RWPE2 (cell line): ENCODE results near the gene FCGBP.
"Not testable (repeated sequence)": the region's sequence is repeated elsewhere in the genome, so short reads cannot be mapped to it uniquely, and the experiment has no call there.

Experiments
- ATAC-seq: fragments of 200-7000 bp; cut with Tn5 transposase; 3 replicates; pipeline ENCODE4 v1.9.1; 2021; ENCODE audit warnings: low read depth
- DNase-seq: peaks from one replicate; pipeline ENCODE4 v3.0.0-alpha.2; 2020; ENCODE audit warnings: low spot score
- H3K27ac ChIP-seq: fragments of 450-650 bp; 2 replicates; pipeline ENCODE4 v1.5.1; 2017; ENCODE audit warnings: mild to moderate bottlenecking; ENCODE audit not compliant: poor library complexity, severe bottlenecking
- H3K27me3 ChIP-seq: fragments of 250-450 bp; sonication (Bioruptor Pico); 2 replicates; pipeline ENCODE4 v1.5.1; 2021; ENCODE audit warnings: mild to moderate bottlenecking, moderate library complexity; ENCODE audit not compliant: insufficient read depth, poor library complexity, severe bottlenecking
- H3K36me3 ChIP-seq: fragments of 250-450 bp; sonication (Bioruptor Pico); 2 replicates; pipeline ENCODE4 v1.5.1; 2020; ENCODE audit warnings: low read depth, mild to moderate bottlenecking, moderate library complexity
- H3K4me1 ChIP-seq: fragments of 250-450 bp; sonication (Bioruptor Pico); 2 replicates; pipeline ENCODE4 v1.5.1; 2021; ENCODE audit warnings: mild to moderate bottlenecking, moderate library complexity; ENCODE audit not compliant: insufficient read depth, poor library complexity, severe bottlenecking
- H3K4me3 ChIP-seq: fragments of 250-450 bp; sonication (Bioruptor Pico); 2 replicates; pipeline ENCODE4 v1.5.1; 2021; ENCODE audit warnings: mild to moderate bottlenecking, moderate library complexity; ENCODE audit not compliant: severe bottlenecking
- H3K9me3 ChIP-seq: fragments of 250-450 bp; sonication (Bioruptor Pico); 2 replicates; pipeline ENCODE4 v1.5.1; 2021; ENCODE audit warnings: mild to moderate bottlenecking, moderate library complexity; ENCODE audit not compliant: severe bottlenecking
- CTCF ChIP-seq: fragments of 450-650 bp; IDR thresholded peaks from one replicate; pipeline ENCODE4 v1.5.1; 2017; ENCODE audit warnings: mild to moderate bottlenecking, moderate library complexity; ENCODE audit not compliant: poor library complexity, severe bottlenecking

FCGBP gene

GRCh38 chr19:39969266-39969665 lies 34.8 kb upstream of the FCGBP start:
- DNase-seq, result no peak
- Histone ChIP-seq H3K27ac (peak overlapping the region; percentile 62), H3K4me1 (peaks cover 13% of the 10 kb centered on the region), H3K27me3 (no peaks in the 10 kb centered on the region), H3K4me3 (no peak overlapping the region), H3K36me3 (peaks cover 29% of the 10 kb centered on the region), H3K9me3 (no peaks in the 10 kb centered on the region)
- no peak for TF ChIP-seq CTCF
- no peak for ATAC-seq

- no peak for TF ChIP-seq CTCF
- Histone ChIP-seq H3K36me3 (peaks cover 25% of the 10 kb centered on the region), H3K27me3 (no peaks in the 10 kb centered on the region), H3K9me3 (no peaks in the 10 kb centered on the region), H3K4me3 (no peak overlapping the region), H3K4me1 (peaks cover 13% of the 10 kb centered on the region), H3K27ac (no peak overlapping the region)
- no peak for ATAC-seq
- no peak for DNase-seq
Measured at GRCh38 chr19:39968789-39969188, 34.4 kb upstream of the FCGBP start.

- Histone ChIP-seq H3K36me3 (peaks cover 12% of the 10 kb centered on the region), H3K27me3 (no peaks in the 10 kb centered on the region), H3K27ac (no peak overlapping the region), H3K4me1 (peaks cover 13% of the 10 kb centered on the region), H3K4me3 (no peak overlapping the region), H3K9me3 (no peaks in the 10 kb centered on the region)
- ATAC-seq (no peak), DNase-seq (no peak)
- no peak for TF ChIP-seq CTCF
Measured at GRCh38 chr19:39967561-39967960, 33.1 kb upstream of the FCGBP start.

- TF ChIP-seq CTCF, result no peak
- Histone ChIP-seq H3K4me1 (peaks cover 13% of the 10 kb centered on the region), H3K27ac (no peak overlapping the region), H3K4me3 (no peak overlapping the region), H3K27me3 (no peaks in the 10 kb centered on the region), H3K9me3 (no peaks in the 10 kb centered on the region), H3K36me3 (peaks cover 6% of the 10 kb centered on the region; the same call in 1 of the 2 replicates)
- ATAC-seq (no peak), DNase-seq (no peak)
Measured at GRCh38 chr19:39966617-39967016, 32.2 kb upstream of the FCGBP start.

- DNase-seq, result no peak
- Histone ChIP-seq H3K9me3 (no peaks in the 10 kb centered on the region), H3K27me3 (no peaks in the 10 kb centered on the region), H3K4me1 (no peaks in the 10 kb centered on the region), H3K36me3 (no peaks in the 10 kb centered on the region), H3K27ac (no peak overlapping the region), H3K4me3 (no peak overlapping the region)
- no peak for ATAC-seq
- no peak for TF ChIP-seq CTCF
Measured at GRCh38 chr19:39963898-39964297, 29.5 kb upstream of the FCGBP start.

- not testable (repeated sequence) for H3K27ac ChIP-seq, DNase-seq, H3K27me3 ChIP-seq, H3K36me3 ChIP-seq, H3K4me3 ChIP-seq, ATAC-seq, H3K4me1 ChIP-seq, H3K9me3 ChIP-seq
Measured at GRCh38 chr19:39959407-39959806, 25.0 kb upstream of the FCGBP start.

- not testable (repeated sequence) for H3K27ac ChIP-seq, DNase-seq, H3K9me3 ChIP-seq, ATAC-seq, H3K36me3 ChIP-seq, H3K27me3 ChIP-seq, H3K4me3 ChIP-seq, H3K4me1 ChIP-seq
Measured at GRCh38 chr19:39958942-39959341, 24.5 kb upstream of the FCGBP start.
